NCI-H1417 treated with DMSO at 0.1 percent for 48 hours (cell line): Measurements from ENCODE around the gene ORC5.

Experiments used
- DNase-seq: peaks from one replicate; lab custom pipeline; 2025; lab: John Stamatoyannopoulos, UW

Gene ORC5

GRCh38 chr7:104126411-104126841 is 81.4 kb downstream of the ORC5 start:
- peak; percentile 95 for DNase-seq

DNA sequence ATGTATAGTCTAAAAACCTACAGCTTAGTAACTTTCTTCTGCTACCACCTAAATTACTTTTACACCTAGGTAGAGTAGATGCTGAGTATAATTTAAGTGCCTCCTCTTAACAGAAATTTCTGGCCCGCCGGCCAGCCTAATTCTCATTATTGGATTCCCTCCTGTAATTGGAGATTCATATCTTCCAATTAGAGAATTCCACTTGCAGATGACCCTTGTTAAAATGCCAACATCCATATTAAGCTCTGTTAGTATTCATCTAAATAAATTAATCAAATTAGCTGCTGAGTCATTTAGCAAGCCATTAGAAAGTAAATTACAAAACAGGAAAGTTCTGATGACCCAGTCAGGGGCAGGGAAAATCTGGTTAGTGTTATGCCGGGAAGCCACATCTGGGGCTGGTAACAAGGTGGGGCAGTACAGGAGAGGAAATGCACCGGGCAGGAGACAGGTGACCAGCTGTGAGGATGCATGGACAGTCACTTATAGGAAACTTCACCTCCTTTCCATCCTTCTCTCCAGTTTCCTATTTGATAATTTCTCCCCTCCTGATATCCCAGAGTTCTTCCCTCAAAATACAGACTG is 82.8 kb downstream of the ORC5 start:
- DNase-seq = no peak

DNA sequence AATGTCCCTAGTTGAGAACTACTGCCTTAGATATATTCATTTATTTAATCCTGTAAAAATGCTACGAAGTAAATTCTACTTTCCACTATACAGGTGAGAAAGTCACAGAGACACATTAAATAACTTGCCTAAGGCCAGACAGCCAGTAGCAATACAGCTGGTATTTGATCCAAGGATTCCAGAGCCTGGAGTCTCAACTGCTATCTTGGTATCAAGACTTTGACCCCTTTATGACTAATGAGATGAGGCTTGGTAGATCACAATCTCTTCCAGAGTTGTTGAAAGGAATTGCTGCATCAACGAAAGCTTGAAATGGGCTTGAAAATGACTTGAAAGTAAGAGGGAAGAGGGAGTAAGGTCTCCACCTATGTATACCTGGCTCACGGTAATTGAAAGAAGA is 83.3 kb downstream of the ORC5 start:
- no peak for DNase-seq

GRCh38 chr7:104123786-104124185 is 84.0 kb downstream of the ORC5 start:
- DNase-seq = no peak

- DNase-seq = no peak
Measured at GRCh38 chr7:104113788-104114187, 94.0 kb downstream of the ORC5 start.

DNA sequence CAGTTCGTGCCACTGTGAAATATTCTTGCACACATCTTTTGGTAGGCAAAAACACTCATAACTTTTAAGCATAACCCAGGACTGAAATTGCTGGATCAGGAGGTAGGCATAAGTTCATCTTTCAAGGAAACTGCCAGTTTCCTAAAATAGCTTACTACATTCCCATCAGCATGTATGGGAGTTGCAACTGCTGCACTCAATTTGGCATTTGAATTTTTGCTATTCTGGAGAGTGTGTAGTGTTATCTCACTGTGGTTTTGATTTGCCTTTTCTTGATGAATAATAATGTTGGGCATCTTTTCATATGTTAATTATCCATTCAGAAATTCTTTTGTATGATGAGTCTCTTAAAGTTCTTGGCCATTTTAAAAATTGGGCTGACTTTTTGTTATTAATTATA is 95.2 kb downstream of the ORC5 start:
- no peak for DNase-seq

DNA sequence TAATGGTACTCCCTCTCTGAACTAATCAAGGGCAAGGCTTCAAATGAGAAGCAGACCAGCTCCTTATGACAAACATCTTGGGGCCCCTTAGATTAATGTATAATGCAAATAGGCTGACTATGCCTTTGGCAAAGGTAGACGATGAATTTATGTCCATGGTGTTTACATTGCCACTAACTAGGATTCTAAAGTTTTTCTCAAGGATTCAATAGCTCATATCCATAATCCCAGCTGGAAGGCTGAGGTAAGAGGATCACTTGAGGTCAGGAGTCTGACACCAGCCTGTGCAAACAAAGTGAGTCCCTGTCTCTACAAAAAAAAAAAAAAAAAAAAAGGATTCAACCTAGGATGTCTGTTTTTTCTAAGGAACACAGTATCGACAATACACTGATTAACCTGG is 96.5 kb downstream of the ORC5 start:
- no peak for DNase-seq

- DNase-seq = no peak
Measured at GRCh38 chr7:104106108-104106905, 101.5 kb downstream of the ORC5 start.

DNA sequence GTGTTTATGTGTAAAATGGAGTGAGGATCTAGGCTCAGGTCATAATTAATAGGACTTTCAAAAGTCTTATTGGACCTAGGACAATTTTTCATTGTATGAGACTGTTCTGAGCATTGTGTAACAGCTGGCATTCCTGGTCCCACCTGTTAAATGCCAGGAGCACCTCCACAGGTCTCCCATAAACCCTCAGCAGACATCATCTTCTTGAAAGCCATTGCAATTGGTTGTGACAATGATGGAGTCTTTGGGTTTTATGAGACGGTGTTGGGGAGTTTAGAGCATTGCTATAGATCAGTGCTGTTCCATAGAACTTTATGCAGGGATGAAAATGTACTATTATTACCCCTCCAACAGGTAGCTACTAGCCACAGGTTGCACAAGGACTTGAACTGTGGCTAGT is 108.9 kb downstream of the ORC5 start:
- no peak for DNase-seq

DNA sequence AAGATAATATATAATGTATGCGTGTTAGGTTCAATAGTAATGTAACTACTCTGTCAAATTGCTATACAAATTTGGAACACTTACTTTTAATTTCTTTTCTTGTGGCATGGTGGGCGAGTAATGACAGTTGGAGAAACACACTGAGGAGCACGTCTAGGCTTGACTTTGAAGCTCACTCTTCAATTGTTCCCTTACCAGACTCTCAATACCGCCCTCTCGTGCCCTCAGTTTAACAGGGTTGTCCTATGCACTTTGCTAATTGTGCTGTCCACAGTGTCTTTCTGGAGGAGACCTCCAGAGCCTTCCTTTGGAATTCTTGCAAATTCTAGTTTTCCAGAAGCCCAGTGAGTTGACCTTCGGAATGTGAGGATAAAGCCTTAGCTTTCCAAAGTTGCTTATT is 111.1 kb downstream of the ORC5 start:
- no peak for DNase-seq

GRCh38 chr7:104093127-104093526 is 114.7 kb downstream of the ORC5 start:
- DNase-seq = no peak

- DNase-seq = no peak
Measured at GRCh38 chr7:104091242-104091641, 116.6 kb downstream of the ORC5 start.

GRCh38 chr7:104089612-104090011 is 118.2 kb downstream of the ORC5 start:
- DNase-seq = no peak

- DNase-seq = no peak
Measured at GRCh38 chr7:104089061-104089460, 118.8 kb downstream of the ORC5 start.
